Measurements from ENCODE around the gene FAAH2. TPM values are rescaled to one million over a fixed set of nuclear protein-coding genes. Genes with fewer than 3 reads are reported as not detected.

The FAAH2 gene
- total RNA-seq = 0.07 and 0.66 TPM in 2 replicates

GRCh38 chrX:57286507-57287251, at the start of gene FAAH2:
Gene FAAH2, plus strand, starts transcription at chrX:57286706. Its CDS starts 120 bp downstream, at chrX:57286826.

Other genes with a start within 250 kb of the FAAH2 start
- 9.4 and 10.2 TPM in 2 replicates for gene SPIN2B, start 165.2 kb upstream of the FAAH2 start, total RNA-seq
- 0.14 and 0.40 TPM in 2 replicates for gene SPIN2A, start 149.3 kb upstream of the FAAH2 start, total RNA-seq

All from thoracic aorta endothelial cell (primary cell).